Measurements from ENCODE around the gene NOL9. TPM values are rescaled to one million over a fixed set of nuclear protein-coding genes. Genes with fewer than 3 reads are reported as not detected.

NOL9 gene
- total and polyA plus RNA-seq, 9 of the 15 experiments (the other 6 are each of a cell fraction or from before 2014, with no cell fraction given): 5.6 to 76.5 (median 47.3) TPM

DNA sequence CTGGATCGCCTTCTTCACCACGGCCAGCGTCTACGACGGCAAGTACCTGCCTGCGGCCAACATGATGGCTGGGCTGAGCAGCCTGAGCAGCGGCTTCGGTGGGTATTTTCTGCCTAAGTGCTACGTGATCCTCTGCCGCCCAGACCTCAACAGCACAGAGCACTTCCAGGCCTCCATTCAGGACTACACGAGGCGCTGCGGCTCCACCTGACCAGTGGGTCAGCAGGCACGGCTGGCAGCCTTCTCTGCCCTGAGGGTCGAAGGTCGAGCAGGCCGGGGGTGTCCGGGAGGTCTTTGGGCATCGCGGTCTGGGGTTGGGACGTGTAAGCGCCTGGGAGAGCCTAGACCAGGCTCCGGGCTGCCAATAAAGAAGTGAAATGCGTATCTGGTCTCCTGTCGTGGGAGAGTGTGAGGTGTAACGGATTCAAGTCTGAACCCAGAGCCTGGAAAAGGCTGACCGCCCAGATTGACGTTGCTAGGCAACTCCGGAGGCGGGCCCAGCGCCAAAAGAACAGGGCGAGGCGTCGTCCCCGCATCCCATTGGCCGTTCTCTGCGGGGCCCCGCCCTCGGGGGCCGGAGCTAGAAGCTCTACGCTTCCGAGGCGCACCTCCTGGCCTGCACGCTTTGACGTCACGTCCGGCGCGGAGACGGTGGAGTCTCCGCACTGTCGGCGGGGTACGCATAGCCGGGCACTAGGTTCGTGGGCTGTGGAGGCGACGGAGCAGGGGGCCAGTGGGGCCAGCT is 25.2 kb upstream of the NOL9 start, which contains the start of gene ZBTB48:
ZBTB48 (plus strand) TSS at position 621 of the 745 bp plus-strand sequence. CDS start 616 bp downstream, outside the sequence.
- FAIRE-seq: peak; percentile 98
- Histone ChIP-seq H2AFZ (ENCODE audit: low read depth, low read length) (peak within 1 kb of the TSS; percentile 88), H3K27ac (ENCODE audit: extremely low read depth, low read depth, low read length) (peak within 1 kb of the TSS; percentile 73)
- TF ChIP-seq RBM14 (IDR thresholded peaks at IDR 0.05; ENCODE audit: borderline replicate concordance, insufficient read depth, low read depth, low read length) (no peak), ARID2 (IDR thresholded peaks at IDR 0.05) (no peak), CBX2 (IDR thresholded peaks at IDR 0.05; ENCODE audit: insufficient read depth, low read length, poor library complexity, severe bottlenecking) (no peak), CSDE1 (IDR thresholded peaks at IDR 0.05) (peak in 1 of 2 experiments; percentile 99; a peak in 2 of 4 replicates), ETV1 (tag; conservative IDR thresholded peaks at IDR 0.05; ENCODE audit: low read depth) (no peak), ASH1L (IDR thresholded peaks at IDR 0.05; ENCODE audit: borderline replicate concordance, low read depth, partially characterized antibody) (no peak), ZNF324 (CRISPR knock-in tag; IDR thresholded peaks at IDR 0.05) (no peak), MTA3 (IDR thresholded peaks at IDR 0.05; ENCODE audit: borderline replicate concordance) (0 out of 2 replicates have a peak, but pooled peaks have one; percentile 35), ZNF316 (IDR thresholded peaks at IDR 0.05) (no peak), HMGN3 (IDR thresholded peaks at IDR 0.05; ENCODE audit: borderline replicate concordance, extremely low read depth, insufficient read length, low read depth, low read length) (peak; percentile 88), BRF1 (IDR thresholded peaks at IDR 0.05; ENCODE audit: borderline replicate concordance, extremely low read depth, insufficient read length) (no peak), FOXA3 (CRISPR knock-in tag; conservative IDR thresholded peaks at IDR 0.05 in 1 of 2, IDR thresholded peaks at IDR 0.05 in 1 of 2) (peak in 1 of 2 experiments; percentile 15; a peak in 1 of 4 replicates), POLR2G (IDR thresholded peaks at IDR 0.05; ENCODE audit: low read depth, low read length) (peak; percentile 94), TEAD4 (IDR thresholded peaks at IDR 0.05; ENCODE audit: low read length) (no peak), TEAD4 (CRISPR knock-in tag; IDR thresholded peaks at IDR 0.05; ENCODE audit: borderline replicate concordance) (0 out of 2 replicates have a peak, but pooled peaks have one; percentile 2), ELF2 (CRISPR knock-in tag; IDR thresholded peaks at IDR 0.05) (no peak), ZNF124 (CRISPR knock-in tag; IDR thresholded peaks at IDR 0.05) (no peak), SRF (CRISPR knock-in tag; IDR thresholded peaks at IDR 0.05) (no peak; a peak in 1 of 4 replicates), ZNF217 (CRISPR knock-in tag; IDR thresholded peaks at IDR 0.05) (no peak), SPI1 (IDR thresholded peaks at IDR 0.05; ENCODE audit: borderline replicate concordance, low read depth, low read length) (no peak), ZNF121 (CRISPR knock-in tag; conservative IDR thresholded peaks at IDR 0.05) (no peak), POLR3G (IDR thresholded peaks at IDR 0.05; ENCODE audit: extremely low read depth, insufficient read length, insufficient replicate concordance) (no peak)
- TF ChIP-seq, protein P1, sequence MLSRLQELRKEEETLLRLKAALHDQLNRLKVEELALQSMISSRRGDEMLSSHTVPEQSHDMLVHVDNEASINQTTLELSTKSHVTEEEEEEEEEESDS (CRISPR knock-in tag; IDR thresholded peaks at IDR 0.05): no peak

More for the DNA sequence above, 25.2 kb upstream of the NOL9 start, which contains the start of gene ZBTB48:
- ATAC-seq (peak; percentile 96), DNase-seq (ENCODE audit: extremely low read depth in 1 of 4, low spot score in 3 of 4) (peak; percentile 100)
- Histone ChIP-seq H3K9me1 (ENCODE audit: control insufficient read depth, insufficient read depth, low read length) (peaks cover 4% of the 10 kb centered on the region), H3K4me3 (peak within 1 kb of the TSS; percentile 74), H3K36me3 (ENCODE audit: control insufficient read depth, insufficient read depth, low read length) (peaks cover 18% of the 10 kb centered on the region; the same call in 1 of the 3 replicates), H3K27me3 (ENCODE audit: control insufficient read depth in 2 of 2, insufficient read depth in 2 of 2, low read length in 2 of 2) (no peaks in the 10 kb centered on the region), H3K9me3 (replicated peaks; ENCODE audit: control insufficient read depth, insufficient read depth, low read depth, low read length) (no peaks in the 10 kb centered on the region), H4K20me1 (replicated peaks; ENCODE audit: control insufficient read depth, insufficient read depth, low read length) (peaks cover 17% of the 10 kb centered on the region), H3K4me2 (ENCODE audit: insufficient read depth, low read length) (peak within 1 kb of the TSS; percentile 96), H3K4me1 (replicated peaks in 1 of 2; ENCODE audit: control insufficient read depth in 2 of 2, insufficient read depth in 2 of 2, low read length in 2 of 2) (peaks cover 35 to 57% of the 10 kb centered on the region in 2 experiments), H3K79me2 (ENCODE audit: control insufficient read depth, insufficient read depth, low read length) (peaks cover 36% of the 10 kb centered on the region), H3K9ac (ENCODE audit: insufficient read depth in 1 of 2, low read depth in 2 of 2, low read length in 2 of 2) (peak within 1 kb of the TSS; percentile 74 to 96)
- ChIA-PET CTCF (ENCODE audit: low intra/inter-chr PET ratio) (no interaction called here), POLR2A (interaction anchor here (0.6 to 13.4 kb wide), 15 partner anchors 10 to 1969 kb away, joined by 3 to 221 read pairs (median 4); partner anchors contain the start of genes KLHL21 and NOL9)
- intact Hi-C loops (cut with micrococcal nuclease): loop anchor here (1.0 to 2.0 kb wide), 2 partner anchors 21 to 25 kb away; partner anchors contain the start of gene NOL9
- in situ Hi-C loops (cut with MboI): no loop called here
- WGBS (ENCODE audit: insufficient coverage, low coverage, missing lambda C conversion rate): 16% methylated on average over 58 of the region's 58 CpGs
- BruUV-seq (replicated peaks): TSS peak; percentile 89
